NCI-H446 (cell line): Measurements from ENCODE around the gene NFKBIL1.
A peak's percentile ranks its signal among the peaks of the same experiment; 100 is the strongest.

Experiments used
- DNase-seq, 2 experiments: peaks; one replicate each; lab custom pipeline; 2025; lab: John Stamatoyannopoulos, UW

The NFKBIL1 gene

GRCh38 chr6:31559958-31560696 is 12.7 kb downstream of the NFKBIL1 start:
- no peak for DNase-seq

- DNase-seq = no peak
Measured at GRCh38 chr6:31560697-31561058, 13.3 kb downstream of the NFKBIL1 start.

GRCh38 chr6:31567531-31568370 is 20.3 kb downstream of the NFKBIL1 start:
- no peak for DNase-seq

- DNase-seq = no peak
Measured at GRCh38 chr6:31568537-31568961, 21.1 kb downstream of the NFKBIL1 start.

- no peak for DNase-seq
Measured at GRCh38 chr6:31569861-31570536, 22.6 kb downstream of the NFKBIL1 start.

- DNase-seq = no peak
Measured at GRCh38 chr6:31572041-31572911, 24.9 kb downstream of the NFKBIL1 start, which contains the start of gene LTA. Gene LTA, plus strand, starts transcription at chr6:31572289. Its CDS starts 454 bp downstream, at chr6:31572743.

- DNase-seq = no peak
Measured at GRCh38 chr6:31573239-31574105, 26.1 kb downstream of the NFKBIL1 start.

GRCh38 chr6:31574106-31575061 is 27.0 kb downstream of the NFKBIL1 start:
- no peak for DNase-seq

- peak in 1 of 2 experiments; percentile 12 for DNase-seq
Measured at GRCh38 chr6:31575335-31575901, 28.0 kb downstream of the NFKBIL1 start, which contains the start of gene TNF. Gene TNF, plus strand, starts transcription at chr6:31575565. Its CDS starts 177 bp downstream, at chr6:31575742.

- DNase-seq = no peak
Measured at GRCh38 chr6:31575952-31576685, 28.7 kb downstream of the NFKBIL1 start.

- DNase-seq = no peak
Measured at GRCh38 chr6:31576897-31577578, 29.6 kb downstream of the NFKBIL1 start.

GRCh38 chr6:31577579-31577966 is 30.2 kb downstream of the NFKBIL1 start:
- no peak for DNase-seq

GRCh38 chr6:31578184-31579118 is 31.0 kb downstream of the NFKBIL1 start:
- DNase-seq = no peak

GRCh38 chr6:31579119-31579505 is 31.7 kb downstream of the NFKBIL1 start:
- no peak for DNase-seq

GRCh38 chr6:31579546-31580437 is 32.4 kb downstream of the NFKBIL1 start:
- DNase-seq = no peak

- DNase-seq = no peak
Measured at GRCh38 chr6:31580438-31580740, 33.0 kb downstream of the NFKBIL1 start.
